HG02884 (cell line): Measurements from ENCODE around the gene TSSK2.

Source experiments
- ATAC-seq: cut with Tn5 transposase; IDR thresholded peaks from one replicate; pipeline ENCODE4 v1.9.1; 2021; ENCODE audit warnings: mild to moderate bottlenecking, moderate library complexity; ENCODE audit not compliant: unreplicated experiment

TSSK2 gene

DNA sequence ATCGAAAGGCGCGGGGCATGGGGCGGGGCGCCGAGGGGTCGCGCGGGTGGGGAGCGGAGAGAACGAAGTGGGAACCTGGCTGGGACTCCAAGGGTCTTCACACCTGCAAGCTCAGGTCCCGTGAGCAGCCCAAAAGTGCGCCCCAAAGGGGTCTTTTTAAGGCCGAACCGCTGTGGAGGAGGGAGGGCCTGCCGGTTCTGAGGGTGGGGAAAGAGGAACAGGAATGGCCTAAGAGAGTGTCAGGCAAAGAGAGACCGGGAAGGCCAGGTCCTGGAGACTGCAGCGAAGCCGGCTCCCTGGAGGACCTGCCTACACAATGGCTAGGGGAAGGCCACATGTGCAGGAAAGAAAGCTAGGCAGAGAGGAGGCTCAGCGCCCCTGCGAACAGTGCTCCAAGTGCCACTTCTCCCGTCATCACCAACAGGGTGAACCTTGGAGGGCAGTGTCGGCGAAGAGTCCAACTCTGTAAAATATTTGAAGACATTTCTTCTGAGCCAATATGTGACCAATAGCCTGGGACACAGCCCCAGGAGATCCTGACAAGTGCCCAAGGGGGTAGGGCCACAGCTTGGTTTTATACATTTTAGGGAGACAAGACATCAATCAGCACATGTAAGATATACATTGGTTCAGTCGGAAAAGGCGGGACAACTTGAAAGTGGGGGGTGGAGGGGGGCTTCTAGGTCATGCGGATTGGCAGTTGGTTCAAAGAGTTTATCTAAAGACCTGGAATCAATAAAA, 8.2 kb upstream of the TSSK2 start:
- ATAC-seq, result no peak

DNA sequence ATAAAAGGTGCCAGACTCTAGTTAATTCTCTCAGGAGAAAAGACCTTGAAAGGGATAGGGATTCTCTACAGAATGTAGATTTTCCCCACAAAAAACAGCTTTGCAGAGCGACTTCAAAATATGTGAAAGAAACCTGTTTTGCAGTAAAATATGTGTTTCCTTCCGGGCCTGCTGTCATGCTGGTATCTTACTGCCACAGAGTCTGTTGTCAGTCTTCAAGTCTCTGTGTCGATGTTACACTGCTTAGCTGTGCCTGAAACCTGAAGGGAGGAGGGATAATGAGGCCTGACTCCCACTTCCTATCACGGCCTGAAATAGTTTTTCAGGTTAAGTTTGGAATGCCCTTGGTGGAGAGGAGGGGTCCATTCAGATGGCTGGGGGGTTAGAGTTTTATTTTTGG, 7.2 kb upstream of the TSSK2 start:
- ATAC-seq, result no peak

DNA sequence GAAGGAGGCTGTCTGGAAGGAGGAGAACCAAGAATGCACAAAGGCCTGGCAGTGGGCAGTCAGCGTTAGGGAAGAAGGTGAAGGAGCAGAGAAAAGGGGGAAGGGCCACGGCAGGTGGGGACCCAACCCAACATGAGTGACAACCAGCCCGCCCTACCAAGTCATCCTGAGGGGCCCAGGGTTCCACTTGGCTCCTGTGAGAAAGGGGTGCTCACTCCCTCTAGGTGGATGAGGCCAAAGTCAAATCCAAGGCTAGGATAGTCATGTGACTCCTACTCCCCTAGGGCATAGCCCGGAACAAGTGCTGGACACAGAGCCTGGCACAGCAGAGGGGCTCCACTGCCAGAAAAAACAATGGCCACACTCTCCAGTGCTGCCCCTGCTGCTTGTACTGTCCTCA, 6.7 kb upstream of the TSSK2 start:
- ATAC-seq, result no peak

DNA sequence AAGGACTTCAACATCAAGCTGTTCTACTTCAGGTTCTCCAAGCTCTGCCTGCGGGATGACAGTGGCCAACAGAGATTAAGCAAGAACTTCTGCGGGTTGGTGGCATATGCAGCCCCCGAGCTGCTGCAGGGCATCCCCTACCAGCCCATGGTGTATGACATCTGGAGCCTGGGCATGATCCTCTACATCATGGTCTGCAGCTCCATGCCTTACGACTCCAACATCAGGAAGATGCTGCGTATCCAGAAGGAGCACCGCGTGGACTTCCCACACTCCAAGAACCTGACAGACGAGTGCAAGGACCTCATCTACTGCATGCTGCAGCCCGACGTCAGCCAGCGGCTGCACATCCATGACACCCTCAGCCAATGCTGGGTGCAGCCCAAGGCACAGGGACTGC, 6.1 kb upstream of the TSSK2 start:
- ATAC-seq, result no peak

DNA sequence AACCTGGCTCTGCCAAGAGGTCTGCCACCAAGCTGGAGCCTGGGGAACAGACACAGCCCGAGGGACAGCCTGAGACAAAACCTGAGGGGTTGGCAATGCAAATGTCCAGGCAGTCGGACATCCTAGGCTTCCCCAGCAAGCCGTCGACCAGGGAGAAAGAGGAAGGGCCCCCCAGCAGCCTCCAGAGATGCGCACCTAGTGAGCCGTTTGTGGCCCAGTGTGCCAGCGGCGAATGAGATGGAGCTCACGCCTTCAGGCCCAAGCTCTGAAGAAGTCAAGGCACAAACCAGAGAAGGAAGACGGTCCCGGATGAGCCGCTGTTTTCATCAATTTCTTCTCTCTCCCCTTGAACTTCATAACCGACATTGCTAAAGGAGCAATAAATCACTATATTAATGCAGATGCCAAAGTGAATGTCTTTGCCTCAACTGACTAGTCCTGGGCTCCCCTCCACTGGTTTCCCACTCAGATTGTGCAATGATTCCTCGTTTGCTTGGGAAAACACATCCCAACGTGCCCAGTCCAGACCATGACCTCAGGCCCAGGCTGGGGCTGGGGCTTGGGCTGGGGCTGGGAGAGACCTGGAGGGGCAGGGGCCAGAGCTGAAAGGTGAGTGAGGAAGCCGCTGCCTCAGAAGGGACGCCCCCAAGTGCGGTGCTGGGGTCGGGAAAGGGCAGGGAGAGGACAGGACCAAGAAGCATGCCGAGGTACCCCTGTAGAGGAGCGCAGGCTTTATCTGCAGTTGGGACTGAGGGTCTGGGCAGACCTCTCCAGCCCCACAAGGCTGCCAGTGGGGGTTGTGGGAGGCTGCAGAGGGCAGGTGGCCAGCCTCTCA, 5.4 kb upstream of the TSSK2 start:
- ATAC-seq, result no peak

DNA sequence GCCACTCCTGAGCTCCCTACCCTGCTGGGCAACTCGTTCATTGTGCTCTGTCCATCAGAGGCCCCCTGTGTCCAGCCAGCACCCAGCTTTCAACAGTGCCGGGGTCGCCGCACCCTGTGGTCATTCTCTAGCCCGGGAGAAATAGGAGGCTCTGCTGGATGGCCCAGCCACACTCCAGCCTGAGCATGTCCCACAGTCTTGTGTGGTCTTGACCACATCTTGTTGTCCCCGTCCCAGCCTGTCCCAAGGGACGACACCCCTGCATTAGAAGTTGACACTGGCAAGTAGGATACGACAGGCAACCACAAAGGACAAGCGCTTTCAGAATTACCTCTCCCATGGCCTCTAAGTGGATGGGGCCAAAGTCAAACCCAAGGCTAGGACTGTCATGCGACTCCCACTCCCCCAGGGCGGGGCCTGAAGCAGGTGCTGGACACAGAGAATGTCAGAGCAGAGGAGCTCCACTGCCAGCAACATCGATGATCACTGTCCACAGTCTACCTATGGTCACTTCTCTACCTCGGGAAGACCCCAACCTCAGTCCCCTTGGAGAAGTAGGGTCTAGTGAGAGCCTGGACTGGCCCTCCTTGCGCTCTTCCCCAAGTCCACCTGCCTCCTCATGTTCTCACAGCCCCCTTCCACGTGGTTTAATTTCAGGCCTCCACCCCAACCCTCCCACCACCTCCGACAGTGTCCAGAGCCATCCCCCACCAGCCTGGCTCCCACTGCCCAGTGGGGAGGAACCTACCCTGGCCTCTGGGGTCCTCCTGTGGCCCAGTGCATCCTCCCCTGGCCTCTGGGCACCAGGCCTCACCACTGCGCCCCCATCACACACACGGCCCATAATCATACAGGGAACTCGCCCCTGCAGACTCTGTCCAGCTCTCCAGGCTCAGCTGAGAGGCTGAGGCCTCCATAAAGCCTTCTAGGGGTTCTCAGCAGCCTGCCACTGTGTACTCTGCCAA, 4.5 kb upstream of the TSSK2 start:
- ATAC-seq, result no peak

DNA sequence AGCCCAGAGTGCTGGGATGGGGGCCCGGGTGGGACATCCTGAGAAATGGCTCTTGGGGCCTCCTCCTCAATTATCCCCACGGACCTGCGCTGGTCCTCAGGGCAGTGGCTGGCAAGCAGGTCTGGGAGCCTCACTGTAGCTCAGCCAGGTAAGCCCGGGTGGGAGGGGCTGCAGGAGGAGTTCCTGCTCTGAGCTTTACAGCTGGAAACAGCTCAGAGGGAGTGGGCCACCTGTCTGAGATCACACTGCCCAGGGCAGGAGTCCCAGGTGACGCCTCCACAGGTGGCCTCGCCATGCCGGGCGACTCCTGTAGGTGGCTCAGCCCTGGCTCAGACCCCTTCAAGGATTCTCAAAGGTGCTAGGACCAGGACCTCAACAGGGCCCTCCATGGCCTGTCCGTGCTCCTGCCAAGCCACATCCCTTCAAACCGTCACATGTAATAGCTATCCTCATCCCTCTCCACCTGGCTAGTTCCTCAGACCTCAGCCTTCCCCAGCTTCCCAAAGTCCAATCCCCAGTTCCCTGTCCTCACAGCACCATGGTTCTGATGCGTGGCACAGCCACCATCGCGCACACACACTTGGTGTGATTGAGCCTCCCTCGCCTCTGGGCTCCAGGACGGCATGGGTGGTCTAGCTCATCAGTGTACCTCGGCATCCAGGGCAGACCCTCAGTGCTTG, 3.6 kb upstream of the TSSK2 start:
- no peak for ATAC-seq

DNA sequence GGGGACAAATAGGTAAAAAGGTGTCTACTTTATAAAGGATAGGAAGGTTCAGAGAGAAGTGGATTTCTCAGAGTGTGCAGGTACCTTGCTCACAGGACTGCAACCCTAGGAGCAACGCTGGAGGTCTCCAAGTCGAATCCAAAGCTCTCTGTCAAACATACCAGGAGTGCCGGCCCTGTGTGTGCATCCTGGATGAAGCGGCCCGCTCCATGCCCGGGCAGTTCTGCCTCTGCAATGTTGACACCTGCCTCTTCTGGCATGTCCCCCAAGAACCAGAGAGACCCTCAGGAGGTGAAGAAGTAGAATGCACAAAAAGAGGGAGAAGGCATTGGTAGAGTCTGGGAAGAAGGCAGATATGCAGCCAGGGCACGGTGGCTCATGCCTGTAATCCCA, 3.1 kb upstream of the TSSK2 start:
- no peak for ATAC-seq

DNA sequence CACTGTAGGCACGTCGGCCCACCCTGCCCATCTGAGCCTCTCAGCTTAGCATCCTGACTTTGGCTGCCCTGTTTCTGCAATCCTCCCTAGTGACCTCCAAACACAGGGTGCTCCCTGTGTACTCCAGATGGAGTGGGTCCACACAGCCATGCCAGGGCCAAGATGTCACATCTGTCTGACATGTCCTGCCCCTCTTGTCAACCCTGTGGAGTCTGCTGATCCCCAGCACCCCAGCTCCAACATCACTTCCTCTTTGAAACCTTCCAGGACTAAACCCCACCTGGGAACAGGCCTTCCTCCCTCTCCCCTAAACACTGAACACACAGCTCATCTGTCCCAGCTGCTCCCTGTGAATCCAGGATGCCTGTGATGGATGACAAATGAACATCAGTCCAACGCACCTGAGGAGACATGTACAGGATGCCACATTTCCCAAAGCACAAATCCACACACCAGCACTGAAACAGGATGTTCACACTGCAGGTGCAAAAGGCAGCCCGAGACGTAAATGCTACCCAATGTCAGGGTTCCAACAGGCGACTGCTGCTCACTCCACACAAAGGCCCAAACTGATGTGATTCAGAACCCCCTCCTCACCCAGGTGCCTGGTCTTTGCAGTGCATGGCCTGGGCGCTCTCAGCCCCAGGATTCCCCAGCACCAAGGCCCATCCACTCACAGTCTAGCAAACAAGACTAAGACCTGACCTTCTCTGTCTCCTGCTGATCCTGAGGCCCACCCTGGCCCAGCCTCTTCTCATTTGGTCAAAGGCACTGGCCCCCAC, 2.0 kb upstream of the TSSK2 start:
- no peak for ATAC-seq

DNA sequence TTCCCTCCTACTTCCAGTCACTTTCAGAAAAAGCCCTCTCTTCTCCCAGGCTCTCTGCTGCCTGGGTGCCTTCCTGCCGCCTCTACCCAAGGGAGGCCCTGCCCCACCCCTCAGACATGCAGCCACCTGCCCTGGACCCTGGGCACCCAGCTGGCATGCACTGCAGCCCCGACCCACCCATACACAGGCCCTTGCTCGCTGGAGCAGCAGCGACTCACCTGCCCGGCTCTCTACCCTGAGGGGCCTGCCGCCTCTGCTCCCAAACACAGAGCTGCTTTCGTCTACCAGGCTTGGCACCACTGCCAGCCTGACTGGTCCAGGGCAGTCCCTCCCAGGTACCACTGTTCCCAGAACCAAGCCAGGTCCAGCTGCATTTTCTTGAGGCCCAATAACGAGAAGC, 1.2 kb upstream of the TSSK2 start:
- no peak for ATAC-seq

DNA sequence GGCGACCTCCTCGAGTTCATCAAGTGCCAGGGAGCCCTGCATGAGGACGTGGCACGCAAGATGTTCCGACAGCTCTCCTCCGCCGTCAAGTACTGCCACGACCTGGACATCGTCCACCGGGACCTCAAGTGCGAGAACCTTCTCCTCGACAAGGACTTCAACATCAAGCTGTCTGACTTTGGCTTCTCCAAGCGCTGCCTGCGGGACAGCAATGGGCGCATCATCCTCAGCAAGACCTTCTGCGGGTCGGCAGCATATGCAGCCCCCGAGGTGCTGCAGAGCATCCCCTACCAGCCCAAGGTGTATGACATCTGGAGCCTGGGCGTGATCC, 542 bp downstream of the TSSK2 start:
- no peak for ATAC-seq

DNA sequence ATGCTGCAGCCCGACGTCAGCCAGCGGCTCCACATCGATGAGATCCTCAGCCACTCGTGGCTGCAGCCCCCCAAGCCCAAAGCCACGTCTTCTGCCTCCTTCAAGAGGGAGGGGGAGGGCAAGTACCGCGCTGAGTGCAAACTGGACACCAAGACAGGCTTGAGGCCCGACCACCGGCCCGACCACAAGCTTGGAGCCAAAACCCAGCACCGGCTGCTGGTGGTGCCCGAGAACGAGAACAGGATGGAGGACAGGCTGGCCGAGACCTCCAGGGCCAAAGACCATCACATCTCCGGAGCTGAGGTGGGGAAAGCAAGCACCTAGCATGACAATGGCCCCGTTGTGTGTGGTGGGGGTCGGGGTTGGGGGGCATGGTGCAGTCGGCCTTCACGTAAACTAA, 1.0 kb downstream of the TSSK2 start:
- no peak for ATAC-seq

DNA sequence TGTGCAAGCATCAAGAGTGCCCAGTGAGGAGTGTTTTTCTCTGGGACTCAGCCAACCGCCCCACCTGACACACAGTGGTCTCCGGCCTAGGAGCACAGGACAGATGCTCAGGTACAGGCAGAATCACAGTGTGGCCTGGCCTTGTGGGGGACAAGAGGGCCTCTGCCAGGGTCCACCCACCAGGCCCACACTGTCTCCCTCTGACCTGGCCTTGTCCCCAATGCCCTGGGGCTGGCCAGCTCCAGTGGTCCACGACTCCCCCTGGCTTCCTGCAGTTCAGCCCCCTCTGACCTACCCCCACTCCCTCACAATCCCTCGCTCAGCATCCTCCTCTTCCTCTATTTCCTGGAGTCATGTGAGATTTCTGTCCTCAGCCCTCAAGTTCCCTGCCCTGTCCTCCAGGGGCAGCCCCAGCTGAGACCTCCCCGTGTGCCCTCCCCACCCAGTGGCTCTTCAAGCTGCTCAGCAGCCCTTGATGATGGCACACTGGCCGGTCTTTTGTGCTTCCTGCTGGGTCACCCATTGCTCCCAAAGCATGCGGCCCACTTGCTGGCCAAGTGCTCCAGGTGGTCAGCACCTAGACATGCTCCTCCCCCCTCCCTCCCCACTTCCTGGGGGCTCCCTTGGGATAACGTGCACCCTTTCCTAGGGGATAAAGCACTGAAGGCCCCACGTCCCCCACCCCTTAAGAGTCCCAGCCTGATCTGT, 1.7 kb downstream of the TSSK2 start:
- no peak for ATAC-seq

DNA sequence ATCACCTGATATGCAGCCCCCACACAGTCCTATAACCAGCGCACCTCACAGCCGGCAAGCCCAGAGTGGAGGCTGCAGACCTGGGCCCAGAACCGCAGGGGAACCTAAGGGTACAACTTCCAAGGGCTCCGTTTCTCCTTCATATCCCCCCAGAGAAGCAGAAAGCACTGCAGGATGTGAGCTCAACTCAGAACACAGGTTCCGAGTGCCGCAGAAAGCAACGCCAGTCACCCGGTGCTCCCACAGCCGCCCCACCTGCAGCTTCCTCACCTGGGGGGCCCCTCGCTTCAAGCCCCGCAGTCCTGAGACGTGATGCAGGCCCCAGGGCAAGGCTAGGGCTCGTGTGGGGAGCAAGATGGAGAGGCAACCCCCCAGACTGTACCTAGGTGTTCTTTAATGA, 2.5 kb downstream of the TSSK2 start:
- no peak for ATAC-seq

DNA sequence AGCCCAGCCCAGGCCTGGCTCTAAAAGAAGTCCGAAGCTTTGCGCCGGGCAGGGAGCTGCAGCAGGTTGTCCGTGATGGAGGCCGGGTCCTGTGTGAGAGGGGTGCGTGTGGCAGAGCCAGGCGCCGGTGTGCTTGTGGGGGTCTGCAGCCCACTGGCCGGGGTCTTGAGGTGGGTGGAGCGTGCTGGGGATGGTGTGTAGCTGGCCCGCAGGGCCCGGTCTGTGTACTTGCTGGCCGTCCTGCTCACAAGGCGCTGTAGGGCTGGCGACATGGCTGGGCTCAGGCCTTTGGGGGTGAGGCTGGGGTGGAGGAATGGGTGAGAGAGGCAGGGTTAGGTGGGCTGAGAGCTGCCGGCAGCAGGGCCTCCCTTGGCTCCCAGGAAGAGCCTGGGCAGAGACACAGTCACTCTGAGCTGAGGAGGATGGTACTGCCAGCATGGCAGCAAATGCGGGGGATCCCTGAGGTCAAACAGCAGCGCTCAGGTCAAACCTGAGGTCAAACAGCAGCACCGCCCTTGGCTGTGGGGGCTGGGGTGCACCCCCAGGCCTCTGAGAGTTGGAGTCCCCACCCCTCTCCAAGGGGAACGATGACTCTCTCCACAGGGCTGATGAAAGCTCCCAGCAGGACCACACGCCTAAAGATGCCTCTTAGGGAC, 3.2 kb downstream of the TSSK2 start:
- no peak for ATAC-seq

DNA sequence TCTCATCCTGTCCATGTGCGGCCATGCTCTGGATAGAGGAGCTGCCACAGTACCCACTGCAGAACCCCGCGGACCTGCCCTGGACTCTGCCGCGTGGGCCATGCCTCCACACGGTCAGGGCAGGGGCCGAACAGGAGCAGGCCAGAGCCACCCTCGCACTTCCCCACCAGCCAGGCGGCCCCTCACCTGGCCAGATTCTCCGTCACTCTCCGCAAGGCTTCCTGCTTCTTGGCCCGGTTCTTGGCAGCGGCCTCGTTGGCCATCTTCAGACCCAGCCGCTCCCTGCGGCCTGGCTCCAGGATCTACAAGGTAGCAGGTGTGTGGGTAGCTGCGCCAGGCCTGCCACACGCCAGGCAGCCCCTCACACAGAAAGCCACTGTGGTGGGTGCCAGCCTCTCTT, 3.8 kb downstream of the TSSK2 start:
- ATAC-seq, result no peak

DNA sequence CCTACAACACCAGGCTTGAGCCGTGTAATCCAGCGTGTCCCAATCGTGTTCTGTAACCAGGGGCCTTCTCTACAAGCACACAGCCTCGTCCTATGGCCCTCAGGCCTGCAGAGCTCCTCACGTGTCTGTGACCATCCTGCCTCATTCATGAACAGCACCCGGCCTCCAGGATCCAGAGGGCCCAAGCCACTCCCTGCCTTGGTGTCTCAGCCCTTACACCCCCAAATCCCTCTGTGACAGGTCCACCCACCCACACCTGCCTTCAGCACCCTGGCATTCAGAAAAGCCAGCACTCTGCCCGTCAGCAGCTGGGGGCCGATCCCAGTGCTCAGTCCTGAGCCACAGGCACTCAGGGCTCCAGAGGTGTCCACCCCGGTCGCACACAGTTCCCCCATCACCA, 5.8 kb downstream of the TSSK2 start:
- ATAC-seq, result no peak

DNA sequence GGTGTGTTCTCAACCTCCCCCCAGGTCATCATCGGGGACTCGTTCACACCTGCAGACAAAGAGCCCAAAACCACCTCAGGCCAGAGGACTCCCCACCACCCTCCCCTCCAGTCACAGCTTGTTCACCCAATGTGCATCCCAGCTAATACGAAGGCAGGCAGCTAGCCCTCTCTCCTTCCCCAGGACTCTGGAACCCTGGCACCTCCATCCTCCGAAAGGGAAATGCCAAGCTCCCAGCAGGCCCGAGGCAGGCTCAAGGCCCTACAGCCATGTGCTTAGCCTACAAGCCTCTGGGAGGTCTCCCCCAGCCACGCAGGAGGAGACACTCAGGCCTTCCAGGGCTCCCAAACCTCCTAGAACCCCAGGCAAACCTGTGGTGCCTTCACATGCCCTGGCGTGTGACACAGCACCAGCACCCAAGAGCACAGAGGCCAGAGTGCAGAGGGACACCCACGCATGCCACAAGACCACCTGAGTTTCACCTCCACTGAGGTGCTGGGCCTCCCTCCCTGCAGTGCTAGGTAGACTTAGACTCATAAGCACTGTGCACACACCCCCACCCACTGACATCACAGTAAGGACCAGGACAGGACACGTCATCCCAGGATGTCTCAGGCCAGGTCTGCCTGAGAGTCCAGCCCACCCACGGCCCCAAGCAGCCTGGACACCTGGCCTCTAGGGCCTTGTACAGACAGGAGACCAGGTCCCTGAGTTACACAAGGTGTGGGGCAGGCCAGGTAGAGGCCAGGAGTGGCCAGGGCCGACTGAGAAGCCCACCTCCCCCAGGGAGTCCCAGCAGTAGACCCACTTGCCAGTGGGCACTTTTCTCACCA, 6.5 kb downstream of the TSSK2 start:
- no peak for ATAC-seq
